Measurements from ENCODE around the gene LRRC47. TPM values are rescaled to one million over a fixed set of nuclear protein-coding genes. Genes with fewer than 3 reads are reported as not detected.

The LRRC47 gene
- total RNA-seq, 6 experiments from 2014 or later: 39.1 to 51.0 (median 45.2) TPM

- no peak overlapping the region for H3K27ac Mint-ChIP-seq
- DNase-seq: no peak
- peaks cover 8% of the 10 kb centered on the region for H3K36me3 Mint-ChIP-seq (ENCODE audit: low read depth)
- no peak overlapping the region for H3K4me3 Mint-ChIP-seq
- TF ChIP-seq, protein P1, sequence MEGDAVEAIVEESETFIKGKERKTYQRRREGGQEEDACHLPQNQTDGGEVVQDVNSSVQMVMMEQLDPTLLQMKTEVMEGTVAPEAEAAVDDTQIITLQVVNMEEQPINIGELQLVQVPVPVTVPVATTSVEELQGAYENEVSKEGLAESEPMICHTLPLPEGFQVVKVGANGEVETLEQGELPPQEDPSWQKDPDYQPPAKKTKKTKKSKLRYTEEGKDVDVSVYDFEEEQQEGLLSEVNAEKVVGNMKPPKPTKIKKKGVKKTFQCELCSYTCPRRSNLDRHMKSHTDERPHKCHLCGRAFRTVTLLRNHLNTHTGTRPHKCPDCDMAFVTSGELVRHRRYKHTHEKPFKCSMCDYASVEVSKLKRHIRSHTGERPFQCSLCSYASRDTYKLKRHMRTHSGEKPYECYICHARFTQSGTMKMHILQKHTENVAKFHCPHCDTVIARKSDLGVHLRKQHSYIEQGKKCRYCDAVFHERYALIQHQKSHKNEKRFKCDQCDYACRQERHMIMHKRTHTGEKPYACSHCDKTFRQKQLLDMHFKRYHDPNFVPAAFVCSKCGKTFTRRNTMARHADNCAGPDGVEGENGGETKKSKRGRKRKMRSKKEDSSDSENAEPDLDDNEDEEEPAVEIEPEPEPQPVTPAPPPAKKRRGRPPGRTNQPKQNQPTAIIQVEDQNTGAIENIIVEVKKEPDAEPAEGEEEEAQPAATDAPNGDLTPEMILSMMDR (IDR thresholded peaks at IDR 0.05): no peak
- H3K27me3 Mint-ChIP-seq (ENCODE audit: insufficient read depth): no peaks in the 10 kb centered on the region
- H3K9me3 Mint-ChIP-seq: no peaks in the 10 kb centered on the region
- no peaks in the 10 kb centered on the region for H3K4me1 Mint-ChIP-seq (ENCODE audit: low read depth)
These were observed 29.1 kb upstream of the LRRC47 start for GRCh38 chr1:3825356-3825755.

DNA sequence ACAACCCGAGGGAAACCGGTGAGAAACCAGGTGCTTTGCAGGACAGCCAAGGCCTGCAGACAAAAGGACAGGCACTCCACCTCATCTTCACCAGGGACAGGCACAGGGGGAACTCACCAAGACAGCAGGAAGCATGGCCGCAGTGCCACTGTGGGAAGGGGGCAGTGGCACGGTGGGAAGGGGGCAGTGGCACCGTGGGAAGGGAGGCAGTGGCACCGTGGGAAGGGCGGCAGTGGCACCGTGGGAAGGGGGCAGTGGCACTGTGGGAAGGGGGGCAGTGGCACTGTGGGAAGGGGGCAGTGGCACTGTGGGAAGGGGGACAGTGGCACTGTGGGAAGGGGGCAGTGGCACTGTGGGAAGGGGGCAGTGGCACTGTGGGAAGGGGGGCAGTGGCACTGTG is 28.4 kb upstream of the LRRC47 start:
- no peaks in the 10 kb centered on the region for H3K4me1 Mint-ChIP-seq (ENCODE audit: low read depth)
- no peak for DNase-seq
- no peak overlapping the region for H3K4me3 Mint-ChIP-seq
- no peaks in the 10 kb centered on the region for H3K9me3 Mint-ChIP-seq
- no peaks in the 10 kb centered on the region for H3K27me3 Mint-ChIP-seq (ENCODE audit: insufficient read depth)
- no peak overlapping the region for H3K27ac Mint-ChIP-seq
- H3K36me3 Mint-ChIP-seq (ENCODE audit: low read depth): peaks cover 2% of the 10 kb centered on the region
- TF ChIP-seq, protein P1 (IDR thresholded peaks at IDR 0.05): no peak

GRCh38 chr1:3822421-3822820 is 26.1 kb upstream of the LRRC47 start:
- Mint-ChIP-seq H3K36me3 (ENCODE audit: low read depth) (no peaks in the 10 kb centered on the region), H3K27me3 (ENCODE audit: insufficient read depth) (no peaks in the 10 kb centered on the region), H3K4me1 (ENCODE audit: low read depth) (no peaks in the 10 kb centered on the region), H3K27ac (no peak overlapping the region), H3K4me3 (no peak overlapping the region), H3K9me3 (no peaks in the 10 kb centered on the region)
- no peak for DNase-seq
- TF ChIP-seq, protein P1 (IDR thresholded peaks at IDR 0.05): no peak

- H3K9me3 Mint-ChIP-seq: no peaks in the 10 kb centered on the region
- no peaks in the 10 kb centered on the region for H3K36me3 Mint-ChIP-seq (ENCODE audit: low read depth)
- H3K4me1 Mint-ChIP-seq (ENCODE audit: low read depth): no peaks in the 10 kb centered on the region
- no peak overlapping the region for H3K4me3 Mint-ChIP-seq
- no peak overlapping the region for H3K27ac Mint-ChIP-seq
- H3K27me3 Mint-ChIP-seq (ENCODE audit: insufficient read depth): no peaks in the 10 kb centered on the region
- DNase-seq: no peak
- TF ChIP-seq, protein P1 (IDR thresholded peaks at IDR 0.05): no peak
These were observed 25.6 kb upstream of the LRRC47 start for GRCh38 chr1:3821908-3822307.

DNA sequence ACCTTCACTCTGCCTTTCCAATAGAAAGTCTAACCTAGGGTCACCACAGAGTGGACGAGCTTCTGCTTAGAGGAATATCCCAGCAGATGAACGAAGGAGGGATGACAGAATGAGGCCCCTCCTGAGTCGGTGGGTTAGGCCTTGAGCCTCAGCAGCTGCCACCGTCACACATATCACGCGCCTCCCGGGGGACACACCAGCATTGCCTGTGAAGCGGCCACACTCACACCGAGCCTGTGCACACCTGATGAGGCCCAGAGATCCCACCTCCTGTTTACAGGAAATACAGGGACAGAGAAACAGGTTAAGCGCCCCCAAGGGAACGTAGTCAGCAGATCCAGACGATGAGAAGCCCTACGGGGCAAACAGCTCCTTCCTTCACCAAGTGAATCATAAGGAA is 25.1 kb upstream of the LRRC47 start:
- Mint-ChIP-seq H3K9me3 (no peaks in the 10 kb centered on the region), H3K36me3 (ENCODE audit: low read depth) (no peaks in the 10 kb centered on the region), H3K27me3 (ENCODE audit: insufficient read depth) (no peaks in the 10 kb centered on the region), H3K27ac (no peak overlapping the region), H3K4me3 (no peak overlapping the region), H3K4me1 (ENCODE audit: low read depth) (no peaks in the 10 kb centered on the region)
- no peak for DNase-seq
- TF ChIP-seq, protein P1 (IDR thresholded peaks at IDR 0.05): no peak

- Mint-ChIP-seq H3K4me3 (no peak overlapping the region), H3K9me3 (no peaks in the 10 kb centered on the region), H3K27ac (no peak overlapping the region), H3K27me3 (ENCODE audit: insufficient read depth) (no peaks in the 10 kb centered on the region), H3K36me3 (ENCODE audit: low read depth) (no peaks in the 10 kb centered on the region), H3K4me1 (ENCODE audit: low read depth) (no peaks in the 10 kb centered on the region)
- TF ChIP-seq, protein P1 (IDR thresholded peaks at IDR 0.05): no peak
- no peak for DNase-seq
These were observed 24.7 kb upstream of the LRRC47 start for GRCh38 chr1:3821004-3821403.
